Liver (tissue), 3 donors: Measurements from ENCODE around the gene MED15.

Experiments
- CTCF ChIP-seq: fragments of 150-350 bp; IDR thresholded peaks from 2 replicates; pipeline ENCODE4 v1.5.1; 2017; ENCODE audit warnings: improper control_type of control experiment, low read depth, low read length; ENCODE audit not compliant: missing input control
- FOXA1 ChIP-seq: IDR thresholded peaks from 2 replicates; pipeline ENCODE4 v1.6.1; 2016; ENCODE audit warnings: antibody characterized with exemption
- FOXA2 ChIP-seq: IDR thresholded peaks from 2 replicates; pipeline ENCODE4 v1.6.1; 2016; ENCODE audit warnings: antibody characterized with exemption
- GABPA ChIP-seq, 2 donors: IDR thresholded peaks in 1 of 2; conservative IDR thresholded peaks in 1 of 2; 2 replicates each; pipeline ENCODE4 v1.6.1; 2016; ENCODE audit warnings: antibody characterized with exemption in 2 of 2, mild to moderate bottlenecking in 1 of 2, moderate library complexity in 1 of 2
- JUND ChIP-seq, 2 donors: IDR thresholded peaks; 2 replicates each; pipeline ENCODE4 v1.6.1; 2016; ENCODE audit warnings: antibody characterized with exemption in 2 of 2
- NR2F2 ChIP-seq: IDR thresholded peaks from 2 replicates; pipeline ENCODE4 v1.6.1; 2016; ENCODE audit warnings: antibody characterized with exemption
- SP1 ChIP-seq: IDR thresholded peaks from 2 replicates; pipeline ENCODE4 v1.6.1; 2018; ENCODE audit warnings: antibody characterized with exemption, mild to moderate bottlenecking
- TAF1 ChIP-seq: conservative IDR thresholded peaks from 2 replicates; pipeline ENCODE4 v1.6.1; 2016; ENCODE audit warnings: antibody characterized with exemption, mild to moderate bottlenecking
- YY1 ChIP-seq: IDR thresholded peaks from 2 replicates; pipeline ENCODE4 v1.6.1; 2016; ENCODE audit warnings: antibody characterized with exemption, mild to moderate bottlenecking
- ZBTB33 ChIP-seq: IDR thresholded peaks from 2 replicates; pipeline ENCODE4 v1.6.1; 2016; ENCODE audit warnings: antibody characterized with exemption
- TF ChIP-seq, protein P1 (sequence below): IDR thresholded peaks from 2 replicates; pipeline ENCODE4 v1.6.1; 2016; ENCODE audit warnings: antibody characterized with exemption, mild to moderate bottlenecking
- TF ChIP-seq, protein P2 (sequence below): IDR thresholded peaks from 2 replicates; pipeline ENCODE4 v1.6.1; 2016; ENCODE audit warnings: antibody characterized with exemption
- donor health status: healthy.
- donor health status: healthy.

DNA sequence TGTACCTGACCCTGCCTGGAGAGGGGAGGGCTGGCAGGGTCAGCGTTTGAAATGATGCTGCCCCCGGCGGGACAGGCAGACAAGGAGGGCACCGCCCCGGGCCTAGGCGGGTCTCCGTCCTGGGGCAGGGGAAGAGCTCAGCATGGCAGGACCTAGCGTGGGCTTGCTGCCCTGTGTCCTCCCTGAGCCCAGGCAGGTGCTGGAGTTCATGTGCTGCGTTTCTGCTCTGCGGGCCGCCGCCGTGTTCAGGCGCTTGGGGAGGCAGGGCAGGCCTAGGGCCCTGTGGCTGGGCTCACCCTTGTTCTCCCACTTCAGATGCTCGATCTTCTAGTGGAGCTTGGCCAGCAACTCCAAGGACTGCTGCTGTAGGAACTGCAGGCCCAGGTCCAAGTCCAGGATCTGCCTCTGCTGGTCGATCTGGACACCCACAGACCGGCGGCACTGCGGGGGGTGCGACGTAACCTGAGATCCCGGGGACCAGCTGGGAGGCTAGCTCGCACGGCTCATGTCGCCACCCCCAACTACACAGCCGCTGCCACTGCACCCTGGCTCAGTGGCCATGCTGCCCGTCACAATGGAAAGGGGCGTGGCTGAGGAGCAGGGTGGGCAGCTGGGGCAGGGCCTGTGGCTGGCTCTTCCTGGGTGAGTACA, 84.4 kb downstream of the MED15 start:
- TF ChIP-seq CTCF = no peak
- TF ChIP-seq YY1 = no peak
- TF ChIP-seq, protein P1, sequence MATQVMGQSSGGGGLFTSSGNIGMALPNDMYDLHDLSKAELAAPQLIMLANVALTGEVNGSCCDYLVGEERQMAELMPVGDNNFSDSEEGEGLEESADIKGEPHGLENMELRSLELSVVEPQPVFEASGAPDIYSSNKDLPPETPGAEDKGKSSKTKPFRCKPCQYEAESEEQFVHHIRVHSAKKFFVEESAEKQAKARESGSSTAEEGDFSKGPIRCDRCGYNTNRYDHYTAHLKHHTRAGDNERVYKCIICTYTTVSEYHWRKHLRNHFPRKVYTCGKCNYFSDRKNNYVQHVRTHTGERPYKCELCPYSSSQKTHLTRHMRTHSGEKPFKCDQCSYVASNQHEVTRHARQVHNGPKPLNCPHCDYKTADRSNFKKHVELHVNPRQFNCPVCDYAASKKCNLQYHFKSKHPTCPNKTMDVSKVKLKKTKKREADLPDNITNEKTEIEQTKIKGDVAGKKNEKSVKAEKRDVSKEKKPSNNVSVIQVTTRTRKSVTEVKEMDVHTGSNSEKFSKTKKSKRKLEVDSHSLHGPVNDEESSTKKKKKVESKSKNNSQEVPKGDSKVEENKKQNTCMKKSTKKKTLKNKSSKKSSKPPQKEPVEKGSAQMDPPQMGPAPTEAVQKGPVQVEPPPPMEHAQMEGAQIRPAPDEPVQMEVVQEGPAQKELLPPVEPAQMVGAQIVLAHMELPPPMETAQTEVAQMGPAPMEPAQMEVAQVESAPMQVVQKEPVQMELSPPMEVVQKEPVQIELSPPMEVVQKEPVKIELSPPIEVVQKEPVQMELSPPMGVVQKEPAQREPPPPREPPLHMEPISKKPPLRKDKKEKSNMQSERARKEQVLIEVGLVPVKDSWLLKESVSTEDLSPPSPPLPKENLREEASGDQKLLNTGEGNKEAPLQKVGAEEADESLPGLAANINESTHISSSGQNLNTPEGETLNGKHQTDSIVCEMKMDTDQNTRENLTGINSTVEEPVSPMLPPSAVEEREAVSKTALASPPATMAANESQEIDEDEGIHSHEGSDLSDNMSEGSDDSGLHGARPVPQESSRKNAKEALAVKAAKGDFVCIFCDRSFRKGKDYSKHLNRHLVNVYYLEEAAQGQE = no peak
- TF ChIP-seq ZBTB33 = no peak
- no peak for TF ChIP-seq TAF1
- no peak for TF ChIP-seq NR2F2
- no peak for TF ChIP-seq FOXA1
- TF ChIP-seq JUND (IDR thresholded peaks at IDR 0.05) = no peak
- no peak for TF ChIP-seq SP1
- no peak for TF ChIP-seq FOXA2
- TF ChIP-seq, protein P2, sequence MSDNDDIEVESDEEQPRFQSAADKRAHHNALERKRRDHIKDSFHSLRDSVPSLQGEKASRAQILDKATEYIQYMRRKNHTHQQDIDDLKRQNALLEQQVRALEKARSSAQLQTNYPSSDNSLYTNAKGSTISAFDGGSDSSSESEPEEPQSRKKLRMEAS = no peak
- no peak for TF ChIP-seq GABPA (IDR thresholded peaks at IDR 0.05 in 1 of 2, conservative IDR thresholded peaks at IDR 0.05 in 1 of 2)
